Ectodermal cell (in vitro differentiated cells): ENCODE data around the gene LRRC8B. TPM values are rescaled to one million over a fixed set of nuclear protein-coding genes. Genes with fewer than 3 reads are reported as not detected.

Experiments
- H3K27ac ChIP-seq: 2 replicates; pipeline ENCODE4 v1.7.0; 2013; ENCODE audit warnings: mild to moderate bottlenecking, low read depth, low read length; ENCODE audit not compliant: insufficient read depth, poor library complexity, severe bottlenecking
- H3K27me3 ChIP-seq: 2 replicates; pipeline ENCODE4 v1.7.0; 2013; ENCODE audit warnings: mild to moderate bottlenecking, low read length; ENCODE audit not compliant: insufficient read depth, control insufficient read depth, poor library complexity, severe bottlenecking
- H3K36me3 ChIP-seq: one replicate; pipeline ENCODE4 v1.7.0; 2013; ENCODE audit warnings: low read length; ENCODE audit not compliant: control insufficient read depth, insufficient read depth
- H3K4me1 ChIP-seq: one replicate; pipeline ENCODE4 v1.7.0; 2013; ENCODE audit warnings: low read length; ENCODE audit not compliant: control insufficient read depth, insufficient read depth
- H3K4me3 ChIP-seq: 2 replicates; pipeline ENCODE4 v1.7.0; 2013; ENCODE audit warnings: low read depth, low read length, control low read depth; ENCODE audit not compliant: insufficient read depth
- H3K9me3 ChIP-seq: 2 replicates; pipeline ENCODE4 v1.7.0; 2013; ENCODE audit warnings: mild to moderate bottlenecking, low read length, moderate library complexity; ENCODE audit not compliant: control insufficient read depth
- WGBS, 2 experiments: methylation state at CpG; one replicate each; pipeline ENCODE4 v1.1.7; 2013; ENCODE audit warnings: missing lambda C conversion rate in 2 of 2; 5-methylcytosine and 5-hydroxymethylcytosine counted together
- polyA plus RNA-seq, 4 experiments: library from polyadenylated mRNA; stranded (reverse); fragments of 50-300 nt; gene quantifications; one replicate each; pipeline ENCODE4 v1.2.3, GENCODE V29; 2013

The LRRC8B gene
- 25.3 TPM for polyA plus RNA-seq (2013, experiment 1 of 4)
- 37.3 TPM for polyA plus RNA-seq (2013, experiment 2 of 4)
- polyA plus RNA-seq (2013, experiment 3 of 4) = 21.4 TPM
- polyA plus RNA-seq (2013, experiment 4 of 4) = 27.2 TPM

DNA sequence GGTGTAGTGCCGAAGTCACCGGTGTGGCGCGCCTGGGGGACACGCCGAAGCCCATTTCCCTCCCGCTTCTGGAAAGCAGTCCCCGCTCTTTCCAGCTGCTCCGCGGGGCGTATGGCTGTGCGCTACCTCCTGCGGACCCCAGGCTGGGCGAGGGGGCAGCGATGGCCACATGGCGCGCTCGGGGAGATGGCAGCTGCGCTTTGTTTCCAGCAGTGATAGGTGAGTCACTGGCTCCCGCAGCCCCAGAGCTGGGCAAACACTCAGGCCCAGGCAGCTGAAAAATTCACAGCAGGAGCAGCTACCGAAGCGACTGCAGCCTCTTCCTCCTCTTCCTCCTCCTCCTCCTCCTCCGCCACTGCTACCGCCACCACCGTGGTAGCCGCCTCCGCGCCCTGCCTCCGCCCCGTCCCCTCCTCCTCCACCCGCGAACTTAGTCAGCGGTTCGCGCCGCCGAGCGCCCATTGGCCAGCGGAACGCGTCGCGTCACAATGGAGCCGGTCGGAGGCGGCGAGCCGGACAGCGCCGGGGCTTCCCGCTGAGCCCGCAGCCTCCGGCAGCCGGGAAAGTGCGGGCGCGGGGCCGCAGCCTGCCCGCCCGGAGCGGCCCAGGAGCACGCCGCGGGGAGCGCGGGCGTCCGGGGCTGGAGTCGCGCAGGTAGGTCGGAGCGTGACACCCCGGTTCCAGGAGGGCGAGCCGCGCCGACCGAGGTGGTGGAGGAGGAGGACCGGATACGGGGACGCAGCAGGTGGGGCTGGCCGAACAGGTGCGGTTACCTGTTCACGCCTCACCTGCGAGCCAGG is at the start of gene LRRC8B:
Gene LRRC8B (plus strand): TSS at position 461 of the 800 bp plus-strand sequence. CDS start 57,822 bp downstream, outside the sequence.
- H3K36me3 ChIP-seq = peaks cover 2% of the 10 kb centered on the region
- H3K27ac ChIP-seq = peak within 1 kb of the TSS; percentile 93
- H3K4me1 ChIP-seq = peaks cover 10% of the 10 kb centered on the region
- peak within 1 kb of the TSS; percentile 95 for H3K4me3 ChIP-seq
- H3K9me3 ChIP-seq = no peaks in the 10 kb centered on the region
- WGBS, 2 experiments = 0 to 1% methylated on average over 85 of the region's 85 CpGs
- no peaks in the 10 kb centered on the region for H3K27me3 ChIP-seq

DNA sequence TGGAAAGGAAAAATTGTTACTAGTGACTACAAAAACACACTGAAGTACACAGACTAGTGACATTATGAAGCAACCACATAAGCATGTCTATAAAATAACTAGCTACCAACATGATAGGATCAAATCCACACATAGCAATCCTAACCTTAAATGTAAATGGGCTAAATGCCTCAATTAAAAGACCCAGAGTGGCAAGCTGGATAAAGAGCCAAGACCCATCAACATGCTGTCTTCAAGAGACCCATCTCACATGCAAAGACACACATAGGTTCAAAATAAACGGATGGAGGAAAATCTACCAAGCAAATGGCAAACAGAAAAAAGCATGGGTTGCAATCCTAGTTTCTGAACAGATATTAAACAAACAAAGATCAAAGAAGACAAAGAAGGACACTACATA is 49.4 kb upstream of the LRRC8B start:
- 79 to 81% methylated on average over 1 of the region's 1 CpG for WGBS, 2 experiments

DNA sequence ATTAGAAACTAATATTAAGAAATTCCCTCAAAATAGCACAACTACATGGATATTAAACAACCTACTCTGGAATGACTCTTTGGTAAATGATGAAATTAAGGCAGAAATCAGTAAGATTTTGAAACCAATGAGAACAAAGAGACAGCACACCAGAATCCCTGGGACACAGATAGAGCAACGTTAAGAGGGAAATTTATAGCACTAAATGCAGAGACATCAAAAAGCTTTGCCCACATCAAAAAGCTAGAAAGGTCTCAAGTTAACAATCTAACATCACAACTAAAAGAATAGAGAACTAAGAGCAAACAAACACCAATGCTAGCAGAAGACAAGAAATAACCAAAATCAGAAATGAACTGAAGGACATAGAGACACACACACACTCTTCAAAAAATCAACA is 48.6 kb upstream of the LRRC8B start:
- H3K4me1 ChIP-seq = no peaks in the 10 kb centered on the region
- no peak overlapping the region for H3K4me3 ChIP-seq
- no peaks in the 10 kb centered on the region for H3K27me3 ChIP-seq
- H3K9me3 ChIP-seq = no peaks in the 10 kb centered on the region
- H3K36me3 ChIP-seq = no peaks in the 10 kb centered on the region
- H3K27ac ChIP-seq = no peak overlapping the region
- WGBS, 2 experiments = 91 to 100% methylated on average over 1 of the region's 1 CpG

More for the DNA sequence above, 49.4 kb upstream of the LRRC8B start:
- Histone ChIP-seq H3K9me3 (no peaks in the 10 kb centered on the region), H3K27ac (no peak overlapping the region), H3K4me1 (no peaks in the 10 kb centered on the region), H3K27me3 (no peaks in the 10 kb centered on the region), H3K36me3 (no peaks in the 10 kb centered on the region), H3K4me3 (no peak overlapping the region)

DNA sequence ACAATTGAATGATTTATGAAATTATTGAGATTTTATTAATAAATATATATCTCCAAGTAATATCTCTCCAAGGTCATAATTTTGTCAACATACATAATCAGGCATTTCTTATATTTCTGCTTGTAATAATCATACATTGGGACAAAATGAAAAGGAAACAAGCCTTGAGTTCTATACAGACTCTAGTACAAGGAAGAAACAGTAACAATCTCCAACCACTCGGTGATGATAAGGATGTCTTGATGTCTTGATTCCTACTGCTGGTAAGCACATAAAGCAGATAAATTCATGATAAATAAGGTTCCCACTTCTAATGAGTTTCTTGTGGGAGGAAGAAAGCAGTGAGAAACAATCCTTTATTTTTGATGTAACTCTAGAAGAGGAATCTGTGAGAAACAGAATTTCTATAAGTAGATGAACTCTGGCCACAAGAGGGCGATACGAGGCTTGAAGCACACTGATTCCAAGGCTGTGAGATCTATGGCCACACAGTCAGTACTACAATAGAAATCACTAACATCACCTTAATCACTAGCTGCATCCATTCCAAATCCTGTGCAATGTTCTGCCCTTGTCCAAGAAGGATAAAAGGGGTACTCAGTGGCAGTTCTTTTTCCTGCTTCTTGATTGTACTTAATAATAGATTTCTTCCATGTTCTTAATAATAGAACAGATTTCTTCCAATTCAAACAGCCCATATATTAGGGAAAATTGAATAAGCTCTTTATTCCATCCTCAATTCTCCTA is 41.4 kb upstream of the LRRC8B start:
- WGBS, 2 experiments = 33% methylated on average over 3 of the region's 3 CpGs
- Histone ChIP-seq H3K9me3 (no peaks in the 10 kb centered on the region), H3K27ac (no peak overlapping the region), H3K4me3 (no peak overlapping the region), H3K27me3 (no peaks in the 10 kb centered on the region), H3K4me1 (no peaks in the 10 kb centered on the region), H3K36me3 (no peaks in the 10 kb centered on the region)

DNA sequence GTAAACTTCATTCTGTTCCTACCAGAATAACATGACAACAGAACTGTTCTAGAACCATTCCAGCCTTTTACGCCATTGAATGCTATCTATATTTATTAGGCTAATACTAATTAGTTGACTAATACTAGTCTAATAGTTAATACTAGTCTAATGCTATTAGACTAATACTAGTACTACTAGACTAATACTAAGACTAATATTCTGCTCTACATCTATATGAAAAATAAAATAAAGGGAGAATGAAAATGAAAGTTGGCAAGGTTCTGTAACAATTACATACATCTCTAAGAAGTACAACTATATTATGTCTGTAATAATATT is 40.9 kb upstream of the LRRC8B start:
- no peaks in the 10 kb centered on the region for H3K36me3 ChIP-seq
- no CpG with 5 or more reads among the region's 1 CpG for WGBS, 2 experiments
- H3K4me1 ChIP-seq = no peaks in the 10 kb centered on the region
- H3K4me3 ChIP-seq = no peak overlapping the region
- H3K9me3 ChIP-seq = no peaks in the 10 kb centered on the region
- no peak overlapping the region for H3K27ac ChIP-seq
- H3K27me3 ChIP-seq = no peaks in the 10 kb centered on the region

DNA sequence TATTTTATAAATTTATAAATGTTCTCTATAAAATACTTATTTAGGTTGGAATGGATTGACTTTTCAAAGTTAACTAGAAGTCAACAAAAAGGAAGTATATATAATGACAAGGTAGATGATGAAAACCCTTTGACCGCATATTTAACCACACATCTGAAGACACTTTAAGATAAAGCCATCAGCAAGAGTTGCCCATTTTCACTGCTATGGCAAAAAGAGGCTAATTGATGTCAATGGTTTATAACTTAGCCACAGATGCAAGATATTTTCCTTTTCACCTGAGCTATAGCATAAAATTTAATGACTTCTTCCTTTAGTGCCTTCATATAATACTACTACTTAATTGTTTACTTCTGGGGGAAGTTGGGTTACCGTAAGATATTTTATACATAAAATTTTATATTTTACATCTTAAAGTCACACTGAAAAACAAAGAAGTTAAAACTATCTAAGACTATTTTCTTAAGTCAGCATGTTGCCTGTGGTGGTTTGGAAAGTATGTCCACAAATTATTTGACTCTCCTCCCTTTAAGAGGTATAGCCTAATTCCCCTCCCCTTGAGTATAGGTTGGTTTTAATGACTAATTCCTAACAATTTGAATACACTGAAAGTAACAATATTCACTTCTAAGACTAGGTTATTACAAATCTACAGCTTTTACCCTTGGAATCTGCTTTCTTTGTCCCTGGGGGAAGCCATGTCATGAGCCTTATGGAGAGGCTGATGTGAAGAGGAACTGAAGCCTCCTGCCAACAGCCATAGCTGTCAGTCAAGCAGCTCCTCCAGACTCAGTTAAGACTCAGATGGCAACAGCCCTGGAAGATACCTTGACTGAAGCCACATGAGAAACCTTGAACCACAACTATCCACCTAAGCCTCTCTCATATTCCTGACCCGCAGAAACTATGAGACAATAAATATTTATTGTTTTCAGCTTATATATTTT is 40.3 kb upstream of the LRRC8B start:
- 0% methylated on average over 1 of the region's 3 CpGs for whole genome bisulfite sequencing, 2 experiments
- Histone ChIP-seq H3K27ac (no peak overlapping the region), H3K4me1 (no peaks in the 10 kb centered on the region)

DNA sequence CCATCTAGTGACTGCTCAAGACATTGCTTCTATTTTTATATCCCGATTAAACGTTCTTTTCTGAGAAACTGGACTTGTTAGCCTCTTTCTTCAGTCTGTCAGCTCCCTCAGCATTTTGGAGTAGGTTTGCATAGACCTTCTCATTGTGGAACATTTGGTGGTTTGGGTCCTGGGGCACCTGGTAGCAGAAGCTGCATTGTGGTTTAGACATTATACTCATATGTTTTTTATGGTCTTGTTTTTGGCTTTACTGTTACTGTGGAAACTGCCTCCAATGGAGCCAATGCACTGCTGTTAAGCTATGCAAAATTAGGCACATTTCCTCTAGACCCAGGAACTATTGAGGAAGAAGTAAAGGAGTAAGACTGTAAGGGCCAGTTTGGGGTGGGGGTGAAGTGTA is 36.7 kb upstream of the LRRC8B start:
- Histone ChIP-seq H3K27ac (no peak overlapping the region), H3K4me3 (no peak overlapping the region), H3K27me3 (no peaks in the 10 kb centered on the region), H3K36me3 (no peaks in the 10 kb centered on the region), H3K9me3 (no peaks in the 10 kb centered on the region), H3K4me1 (no peaks in the 10 kb centered on the region)
- 90 to 91% methylated on average over 2 of the region's 2 CpGs for WGBS, 2 experiments

More for the DNA sequence above, 40.3 kb upstream of the LRRC8B start:
- H3K36me3 ChIP-seq = no peaks in the 10 kb centered on the region
- no peaks in the 10 kb centered on the region for H3K27me3 ChIP-seq
- no peaks in the 10 kb centered on the region for H3K9me3 ChIP-seq
- H3K4me3 ChIP-seq = no peak overlapping the region

DNA sequence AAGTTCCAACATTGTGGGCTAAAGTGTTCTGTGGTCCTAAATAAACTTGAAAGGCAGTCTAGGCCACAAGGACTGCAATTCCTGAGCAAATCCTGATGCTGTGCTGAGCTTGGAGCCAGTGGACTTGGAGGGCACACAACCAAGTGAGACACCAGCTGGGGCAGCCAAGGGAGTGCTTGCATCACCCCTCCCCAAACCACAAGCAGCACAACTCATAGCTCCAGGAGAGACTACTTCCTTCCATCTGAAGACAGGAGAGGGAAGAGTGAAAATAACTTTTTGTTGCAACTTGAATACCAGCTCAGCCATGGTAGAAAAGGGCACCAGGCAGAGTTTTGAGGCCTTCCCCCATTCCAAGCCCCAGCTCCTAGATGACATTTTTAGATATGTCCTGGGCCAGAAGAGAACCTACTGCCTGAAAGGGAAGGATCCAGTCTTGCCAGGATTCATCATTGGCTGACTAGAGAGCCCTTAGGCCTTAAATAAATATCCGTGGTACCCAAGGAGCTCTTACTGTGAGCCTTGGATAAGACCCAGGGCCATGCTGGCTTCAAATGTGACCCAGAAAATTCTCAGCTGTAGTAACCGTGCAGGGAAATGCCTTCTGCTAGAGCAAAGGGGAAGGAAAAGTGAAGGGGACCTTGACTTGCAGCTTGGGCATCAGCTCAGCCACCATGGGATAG is 35.4 kb upstream of the LRRC8B start:
- H3K27ac ChIP-seq = no peak overlapping the region
- no peak overlapping the region for H3K4me3 ChIP-seq
- H3K27me3 ChIP-seq = no peaks in the 10 kb centered on the region
- 90 to 95% methylated on average over 2 of the region's 2 CpGs for WGBS, 2 experiments
- H3K36me3 ChIP-seq = no peaks in the 10 kb centered on the region
- no peaks in the 10 kb centered on the region for H3K4me1 ChIP-seq
- H3K9me3 ChIP-seq = no peaks in the 10 kb centered on the region

DNA sequence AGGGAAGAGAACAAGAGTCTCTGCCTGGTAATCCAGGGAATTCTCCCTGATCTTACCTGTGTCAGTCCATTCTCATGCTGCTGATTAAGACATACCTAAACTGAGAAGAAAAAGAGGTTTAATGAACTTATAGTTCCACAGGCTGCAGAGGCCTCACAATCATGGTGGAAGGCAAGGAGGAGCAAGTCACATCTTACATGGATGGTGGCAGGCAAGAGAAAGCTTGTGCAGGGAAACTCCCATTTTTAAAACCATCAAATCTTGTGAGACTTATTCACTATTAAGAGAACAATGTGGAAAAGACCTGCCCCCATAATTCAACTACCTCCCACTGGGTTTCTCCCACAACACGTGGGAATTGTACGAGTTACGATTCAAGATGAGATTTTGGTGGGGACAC is 34.2 kb upstream of the LRRC8B start:
- Histone ChIP-seq H3K4me3 (no peak overlapping the region), H3K27ac (no peak overlapping the region), H3K36me3 (no peaks in the 10 kb centered on the region), H3K9me3 (no peaks in the 10 kb centered on the region), H3K27me3 (no peaks in the 10 kb centered on the region), H3K4me1 (no peaks in the 10 kb centered on the region)
- WGBS, 2 experiments = 73 to 87% methylated on average over 3 of the region's 3 CpGs
